ENCODE measurements around the gene CST11. TPM values are rescaled to one million over a fixed set of nuclear protein-coding genes. Genes with fewer than 3 reads are reported as not detected.

CST11 gene
- total RNA-seq, 1 donor from 2014 or later, result not detected

DNA sequence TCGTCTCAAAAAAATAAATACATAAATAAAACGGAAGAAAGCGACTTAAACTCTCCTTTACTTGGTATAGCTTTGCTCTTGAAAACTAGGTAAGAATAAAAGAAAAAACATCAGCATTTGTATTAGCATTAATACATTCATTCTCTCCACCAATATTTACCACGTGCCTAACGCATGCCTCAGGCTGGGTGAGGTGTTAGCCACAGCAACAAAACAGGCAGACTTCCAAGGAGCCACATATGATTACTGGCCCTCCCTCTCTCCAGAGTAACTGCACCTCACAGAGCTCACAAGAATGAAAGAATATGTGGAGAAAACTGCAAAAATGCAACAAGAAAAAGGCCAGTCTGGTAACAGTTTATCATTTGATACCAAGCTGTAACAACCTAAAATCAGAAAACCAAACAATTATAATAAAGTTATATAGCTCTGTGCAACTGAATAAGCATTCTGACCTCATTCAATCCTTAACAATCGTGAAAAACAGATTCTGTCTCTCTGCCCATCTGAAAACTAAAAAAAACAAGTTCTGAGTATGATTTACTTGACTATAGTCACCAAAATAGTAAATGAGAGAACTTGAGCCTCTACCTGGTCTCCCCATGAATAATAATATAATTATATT is 36.6 kb downstream of the CST11 start:
- Mint-ChIP-seq H3K4me1 (ENCODE audit: low read depth) (peaks cover 49% of the 10 kb centered on the region), H3K27ac (ENCODE audit: unreplicated experiment) (peak overlapping the region; percentile 66), H3K36me3 (ENCODE audit: low read depth) (no peaks in the 10 kb centered on the region), H3K9me3 (ENCODE audit: low read depth) (no peaks in the 10 kb centered on the region), H3K27me3 (ENCODE audit: low read depth) (no peaks in the 10 kb centered on the region), H3K4me3 (ENCODE audit: unreplicated experiment) (no peak overlapping the region)
- TF ChIP-seq, protein P1, sequence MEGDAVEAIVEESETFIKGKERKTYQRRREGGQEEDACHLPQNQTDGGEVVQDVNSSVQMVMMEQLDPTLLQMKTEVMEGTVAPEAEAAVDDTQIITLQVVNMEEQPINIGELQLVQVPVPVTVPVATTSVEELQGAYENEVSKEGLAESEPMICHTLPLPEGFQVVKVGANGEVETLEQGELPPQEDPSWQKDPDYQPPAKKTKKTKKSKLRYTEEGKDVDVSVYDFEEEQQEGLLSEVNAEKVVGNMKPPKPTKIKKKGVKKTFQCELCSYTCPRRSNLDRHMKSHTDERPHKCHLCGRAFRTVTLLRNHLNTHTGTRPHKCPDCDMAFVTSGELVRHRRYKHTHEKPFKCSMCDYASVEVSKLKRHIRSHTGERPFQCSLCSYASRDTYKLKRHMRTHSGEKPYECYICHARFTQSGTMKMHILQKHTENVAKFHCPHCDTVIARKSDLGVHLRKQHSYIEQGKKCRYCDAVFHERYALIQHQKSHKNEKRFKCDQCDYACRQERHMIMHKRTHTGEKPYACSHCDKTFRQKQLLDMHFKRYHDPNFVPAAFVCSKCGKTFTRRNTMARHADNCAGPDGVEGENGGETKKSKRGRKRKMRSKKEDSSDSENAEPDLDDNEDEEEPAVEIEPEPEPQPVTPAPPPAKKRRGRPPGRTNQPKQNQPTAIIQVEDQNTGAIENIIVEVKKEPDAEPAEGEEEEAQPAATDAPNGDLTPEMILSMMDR (IDR thresholded peaks at IDR 0.05), result no peak
- DNase-seq (ENCODE audit: low spot score), result no peak

DNA sequence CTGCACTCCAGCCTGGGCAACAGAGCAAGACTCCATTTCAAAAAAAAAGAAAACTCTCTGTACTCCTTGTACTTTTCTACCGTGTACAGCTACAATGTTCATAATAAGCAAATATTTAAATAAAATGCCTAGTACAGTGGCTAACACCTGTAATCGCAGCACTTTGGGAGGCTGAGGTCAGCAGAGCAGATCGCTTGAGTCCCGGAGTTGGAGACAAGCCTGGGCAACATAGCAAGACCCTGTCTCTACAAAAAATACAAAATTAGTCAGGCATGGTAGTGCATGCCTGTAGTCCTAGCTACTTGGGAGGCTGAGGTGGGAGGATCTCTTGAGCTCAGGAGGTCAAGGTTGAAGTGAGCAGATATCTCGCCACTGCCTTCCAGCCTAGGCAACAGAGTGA is 37.1 kb downstream of the CST11 start:
- Mint-ChIP-seq H3K9me3 (ENCODE audit: low read depth) (no peaks in the 10 kb centered on the region), H3K4me3 (ENCODE audit: unreplicated experiment) (no peak overlapping the region), H3K4me1 (ENCODE audit: low read depth) (peaks cover 55% of the 10 kb centered on the region), H3K36me3 (ENCODE audit: low read depth) (no peaks in the 10 kb centered on the region), H3K27ac (ENCODE audit: unreplicated experiment) (peak overlapping the region; percentile 66), H3K27me3 (ENCODE audit: low read depth) (no peaks in the 10 kb centered on the region)
- DNase-seq (ENCODE audit: low spot score), result no peak
- TF ChIP-seq, protein P1 (IDR thresholded peaks at IDR 0.05), result no peak

GRCh38 chr20:23414526-23415188 is 38.0 kb downstream of the CST11 start:
- peaks cover 57% of the 10 kb centered on the region for H3K4me1 Mint-ChIP-seq (ENCODE audit: low read depth)
- no peak for DNase-seq (ENCODE audit: low spot score)
- H3K27me3 Mint-ChIP-seq (ENCODE audit: low read depth), result no peaks in the 10 kb centered on the region
- TF ChIP-seq, protein P1 (IDR thresholded peaks at IDR 0.05), result no peak
- H3K9me3 Mint-ChIP-seq (ENCODE audit: low read depth), result no peaks in the 10 kb centered on the region
- no peak overlapping the region for H3K27ac Mint-ChIP-seq (ENCODE audit: unreplicated experiment)
- no peaks in the 10 kb centered on the region for H3K36me3 Mint-ChIP-seq (ENCODE audit: low read depth)
- H3K4me3 Mint-ChIP-seq (ENCODE audit: unreplicated experiment), result no peak overlapping the region

DNA sequence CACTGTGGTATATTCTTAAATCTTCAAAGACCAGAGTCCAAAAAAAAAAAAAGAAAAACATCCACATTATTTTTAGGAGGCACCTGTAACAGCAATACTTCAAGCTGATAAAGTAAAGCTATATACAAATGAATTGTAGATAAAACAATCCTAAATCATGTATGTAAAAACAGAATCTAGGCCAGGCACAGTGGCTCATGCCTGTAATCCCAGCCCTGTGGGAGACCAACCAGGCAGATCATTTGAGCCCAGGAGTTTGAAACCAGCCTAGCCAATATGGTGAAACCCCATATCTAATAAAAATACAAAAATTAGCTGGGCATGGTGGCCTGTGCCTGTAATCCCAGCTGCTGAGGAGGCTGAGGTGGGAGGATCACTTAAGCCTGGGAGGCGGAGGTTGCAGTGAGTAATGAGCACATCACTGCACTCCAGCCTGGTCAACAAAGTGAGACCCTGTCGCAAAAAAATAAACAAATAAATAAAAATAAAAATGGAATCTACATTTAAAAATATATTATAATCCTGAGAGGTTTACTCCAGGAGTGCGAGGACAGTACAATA is 38.7 kb downstream of the CST11 start:
- Mint-ChIP-seq H3K27me3 (ENCODE audit: low read depth) (no peaks in the 10 kb centered on the region), H3K27ac (ENCODE audit: unreplicated experiment) (no peak overlapping the region), H3K9me3 (ENCODE audit: low read depth) (no peaks in the 10 kb centered on the region), H3K4me1 (ENCODE audit: low read depth) (peaks cover 50% of the 10 kb centered on the region), H3K36me3 (ENCODE audit: low read depth) (no peaks in the 10 kb centered on the region), H3K4me3 (ENCODE audit: unreplicated experiment) (no peak overlapping the region)
- TF ChIP-seq, protein P1 (IDR thresholded peaks at IDR 0.05), result no peak
- no peak for DNase-seq (ENCODE audit: low spot score)

GRCh38 chr20:23412026-23412425 is 40.6 kb downstream of the CST11 start:
- H3K27ac Mint-ChIP-seq (ENCODE audit: unreplicated experiment), result peak overlapping the region; percentile 96

More at GRCh38 chr20:23412026-23412425, 40.6 kb downstream of the CST11 start:
- DNase-seq (ENCODE audit: low spot score), result no peak
- TF ChIP-seq, protein P1 (IDR thresholded peaks at IDR 0.05), result no peak
- Mint-ChIP-seq H3K9me3 (ENCODE audit: low read depth) (no peaks in the 10 kb centered on the region), H3K36me3 (ENCODE audit: low read depth) (no peaks in the 10 kb centered on the region), H3K27me3 (ENCODE audit: low read depth) (no peaks in the 10 kb centered on the region), H3K4me1 (ENCODE audit: low read depth) (peaks cover 53% of the 10 kb centered on the region), H3K4me3 (ENCODE audit: unreplicated experiment) (no peak overlapping the region)

All from chondrocyte (in vitro differentiated cells).